Measurements from ENCODE around the gene BTRC. TPM values are rescaled to one million over a fixed set of nuclear protein-coding genes. Genes with fewer than 3 reads are reported as not detected.

BTRC gene
- polyA plus RNA-seq, 2 donors: 5.7 to 6.3 TPM

DNA sequence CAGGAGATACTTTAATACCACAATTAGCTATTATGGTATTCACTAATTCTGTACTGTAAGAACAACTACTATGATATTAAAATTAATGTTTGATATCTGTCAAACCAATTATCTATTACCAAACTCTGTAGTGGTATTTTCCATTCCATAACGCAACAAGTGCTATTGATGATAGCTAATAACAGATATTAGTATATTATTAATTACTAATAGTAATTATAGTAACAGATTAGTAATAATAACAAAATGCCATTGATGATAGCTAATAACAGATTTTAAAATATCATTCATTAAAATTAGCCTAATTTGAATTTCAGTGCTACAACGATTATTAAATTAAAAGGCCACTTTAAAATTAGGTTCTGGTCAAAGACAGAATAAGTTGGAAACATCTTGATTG is 93.5 kb downstream of the BTRC start:
- H3K4me1 ChIP-seq (ENCODE audit: control insufficient read depth in 2 of 2, insufficient read depth in 2 of 2, low read length in 1 of 2): no peaks in the 10 kb centered on the region
- H3K9me3 ChIP-seq (ENCODE audit: control insufficient read depth in 2 of 2, insufficient read depth in 1 of 2, low read depth in 1 of 2, low read length in 1 of 2): no peaks in the 10 kb centered on the region
- WGBS, 2 donors: 98 to 99% methylated on average over 2 of the region's 2 CpGs
- H3K4me3 ChIP-seq (ENCODE audit: low read depth in 1 of 2, low read length in 2 of 2): no peak overlapping the region
- H3K27ac ChIP-seq (ENCODE audit: low read depth in 2 of 2, low read length in 1 of 2): no peak overlapping the region
- H3K36me3 ChIP-seq (ENCODE audit: control insufficient read depth in 2 of 2, insufficient read depth in 2 of 2, low read length in 1 of 2): no peaks in the 10 kb centered on the region
- no peaks in the 10 kb centered on the region for H3K27me3 ChIP-seq (ENCODE audit: control insufficient read depth in 1 of 2, insufficient read depth in 2 of 2, low read length in 2 of 2)

DNA sequence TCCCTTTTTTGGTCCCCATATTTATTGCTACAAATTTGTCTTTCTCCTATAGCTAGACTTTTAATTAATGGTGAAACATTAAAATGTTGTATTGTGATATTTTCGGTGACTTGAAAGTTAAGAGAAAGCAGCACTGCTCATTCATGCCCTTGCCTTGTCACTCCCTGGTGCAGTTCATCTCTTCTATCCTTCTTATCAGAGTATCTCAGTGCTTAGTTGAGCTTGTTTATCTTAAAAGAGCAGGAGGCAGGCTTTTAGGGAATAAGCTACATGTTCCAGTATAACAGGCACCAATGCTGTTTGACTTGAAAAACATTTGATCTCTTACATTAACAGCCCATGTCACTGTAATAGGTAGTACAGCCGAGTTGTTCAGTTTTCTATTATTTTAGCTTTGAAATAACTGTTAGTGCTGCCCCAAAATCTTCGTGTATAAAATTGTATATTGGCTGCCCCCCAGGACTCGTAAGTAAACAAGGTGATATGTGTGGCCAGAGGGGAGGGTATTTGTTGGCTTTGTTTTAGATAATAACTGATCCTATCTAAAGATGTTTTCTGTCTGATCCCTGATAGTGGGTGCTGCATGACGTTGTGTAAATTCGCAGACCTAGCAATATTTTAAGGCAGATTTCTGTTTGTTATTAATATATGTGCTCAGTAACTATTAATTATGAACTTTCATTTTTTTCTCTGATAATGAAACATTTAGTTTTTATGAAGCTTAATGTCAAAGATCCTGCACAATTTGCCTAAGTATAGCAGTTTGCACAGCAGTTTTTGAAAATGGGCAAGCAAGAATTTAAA is 96.5 kb downstream of the BTRC start:
- H3K27ac ChIP-seq (ENCODE audit: low read depth in 2 of 2, low read length in 1 of 2): no peak overlapping the region
- WGBS, 2 donors: 81 to 89% methylated on average over 6 of the region's 6 CpGs
- no peaks in the 10 kb centered on the region for H3K4me1 ChIP-seq (ENCODE audit: control insufficient read depth in 2 of 2, insufficient read depth in 2 of 2, low read length in 1 of 2)
- H3K27me3 ChIP-seq (ENCODE audit: control insufficient read depth in 1 of 2, insufficient read depth in 2 of 2, low read length in 2 of 2): no peaks in the 10 kb centered on the region
- H3K4me3 ChIP-seq (ENCODE audit: low read depth in 1 of 2, low read length in 2 of 2): no peak overlapping the region
- no peaks in the 10 kb centered on the region for H3K9me3 ChIP-seq (ENCODE audit: control insufficient read depth in 2 of 2, insufficient read depth in 1 of 2, low read depth in 1 of 2, low read length in 1 of 2)
- H3K36me3 ChIP-seq (ENCODE audit: control insufficient read depth in 2 of 2, insufficient read depth in 2 of 2, low read length in 1 of 2): no peaks in the 10 kb centered on the region

DNA sequence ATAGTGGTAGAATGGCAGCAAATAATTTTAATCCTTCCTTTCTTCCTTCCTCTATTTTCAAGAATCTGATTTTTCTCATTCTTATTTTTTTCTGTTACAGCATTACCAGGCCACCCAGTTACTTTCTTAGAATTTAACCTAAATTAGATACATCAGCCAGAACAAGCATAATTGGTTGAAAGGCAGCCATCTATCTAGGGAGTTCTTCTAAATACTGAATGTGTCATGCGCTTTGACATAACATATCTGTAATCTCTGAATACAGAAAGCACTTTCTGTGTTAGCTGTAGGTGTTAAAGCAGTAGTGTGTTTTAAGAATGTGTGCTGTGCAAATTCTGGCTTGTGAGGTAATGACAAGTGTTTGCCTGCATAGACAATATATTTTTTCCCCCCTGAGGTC is 97.3 kb downstream of the BTRC start:
- Histone ChIP-seq H3K4me1 (ENCODE audit: control insufficient read depth in 2 of 2, insufficient read depth in 2 of 2, low read length in 1 of 2) (no peaks in the 10 kb centered on the region), H3K9me3 (ENCODE audit: control insufficient read depth in 2 of 2, insufficient read depth in 1 of 2, low read depth in 1 of 2, low read length in 1 of 2) (no peaks in the 10 kb centered on the region), H3K4me3 (ENCODE audit: low read depth in 1 of 2, low read length in 2 of 2) (no peak overlapping the region), H3K27me3 (ENCODE audit: control insufficient read depth in 1 of 2, insufficient read depth in 2 of 2, low read length in 2 of 2) (no peaks in the 10 kb centered on the region), H3K27ac (ENCODE audit: low read depth in 2 of 2, low read length in 1 of 2) (peak overlapping the region in 1 of 2 donors; percentile 10), H3K36me3 (ENCODE audit: control insufficient read depth in 2 of 2, insufficient read depth in 2 of 2, low read length in 1 of 2) (no peaks in the 10 kb centered on the region)
- 97 to 98% methylated on average over 1 of the region's 1 CpG for WGBS, 2 donors

DNA sequence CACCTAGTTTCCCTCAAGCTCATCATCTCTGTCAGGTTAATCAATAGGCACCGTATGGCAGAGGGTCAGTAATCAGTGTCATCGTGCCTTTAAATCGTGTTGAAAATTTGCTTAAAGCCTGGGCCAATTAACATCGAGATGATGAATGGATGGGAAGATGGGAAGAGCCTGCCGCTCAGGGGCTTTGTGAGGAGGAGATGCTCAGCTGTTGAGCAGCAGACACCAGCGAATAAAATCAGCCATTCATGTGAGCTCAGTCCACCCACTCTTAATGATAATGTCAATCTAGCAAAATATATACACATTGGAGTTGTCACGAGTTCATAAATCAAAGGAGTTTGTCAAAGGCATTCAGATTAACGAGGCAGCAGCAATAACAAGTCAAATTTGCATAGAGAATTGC is 97.7 kb downstream of the BTRC start:
- 77 to 80% methylated on average over 8 of the region's 8 CpGs for WGBS, 2 donors
- H3K4me1 ChIP-seq (ENCODE audit: control insufficient read depth in 2 of 2, insufficient read depth in 2 of 2, low read length in 1 of 2): no peaks in the 10 kb centered on the region
- H3K4me3 ChIP-seq (ENCODE audit: low read depth in 1 of 2, low read length in 2 of 2): no peak overlapping the region
- no peaks in the 10 kb centered on the region for H3K27me3 ChIP-seq (ENCODE audit: control insufficient read depth in 1 of 2, insufficient read depth in 2 of 2, low read length in 2 of 2)
- H3K27ac ChIP-seq (ENCODE audit: low read depth in 2 of 2, low read length in 1 of 2): peak overlapping the region in 1 of 2 donors; percentile 10
- no peaks in the 10 kb centered on the region for H3K36me3 ChIP-seq (ENCODE audit: control insufficient read depth in 2 of 2, insufficient read depth in 2 of 2, low read length in 1 of 2)
- no peaks in the 10 kb centered on the region for H3K9me3 ChIP-seq (ENCODE audit: control insufficient read depth in 2 of 2, insufficient read depth in 1 of 2, low read depth in 1 of 2, low read length in 1 of 2)

DNA sequence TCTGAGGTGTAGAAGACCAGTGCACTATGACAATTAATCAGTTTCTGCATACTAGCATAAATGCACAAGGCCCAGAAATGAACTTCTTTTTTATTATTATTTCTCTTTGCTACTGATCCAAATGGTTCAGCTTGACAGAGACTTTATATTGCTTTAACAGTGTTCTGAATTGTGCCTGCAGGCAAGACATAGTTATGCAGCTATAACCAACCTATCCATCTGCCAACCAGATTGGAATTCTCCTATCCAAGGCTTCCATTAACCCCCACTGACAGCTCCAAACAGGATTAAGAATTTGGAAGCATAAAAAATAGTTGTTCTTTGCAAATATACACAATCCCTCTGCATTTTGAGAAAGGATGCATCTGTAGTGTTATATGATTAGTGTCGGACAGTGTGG is 98.2 kb downstream of the BTRC start:
- WGBS, 2 donors: 96 to 100% methylated on average over 1 of the region's 1 CpG
- Histone ChIP-seq H3K36me3 (ENCODE audit: control insufficient read depth in 2 of 2, insufficient read depth in 2 of 2, low read length in 1 of 2) (no peaks in the 10 kb centered on the region), H3K27me3 (ENCODE audit: control insufficient read depth in 1 of 2, insufficient read depth in 2 of 2, low read length in 2 of 2) (no peaks in the 10 kb centered on the region), H3K9me3 (ENCODE audit: control insufficient read depth in 2 of 2, insufficient read depth in 1 of 2, low read depth in 1 of 2, low read length in 1 of 2) (no peaks in the 10 kb centered on the region), H3K4me3 (ENCODE audit: low read depth in 1 of 2, low read length in 2 of 2) (no peak overlapping the region), H3K27ac (ENCODE audit: low read depth in 2 of 2, low read length in 1 of 2) (no peak overlapping the region), H3K4me1 (ENCODE audit: control insufficient read depth in 2 of 2, insufficient read depth in 2 of 2, low read length in 1 of 2) (no peaks in the 10 kb centered on the region)

DNA sequence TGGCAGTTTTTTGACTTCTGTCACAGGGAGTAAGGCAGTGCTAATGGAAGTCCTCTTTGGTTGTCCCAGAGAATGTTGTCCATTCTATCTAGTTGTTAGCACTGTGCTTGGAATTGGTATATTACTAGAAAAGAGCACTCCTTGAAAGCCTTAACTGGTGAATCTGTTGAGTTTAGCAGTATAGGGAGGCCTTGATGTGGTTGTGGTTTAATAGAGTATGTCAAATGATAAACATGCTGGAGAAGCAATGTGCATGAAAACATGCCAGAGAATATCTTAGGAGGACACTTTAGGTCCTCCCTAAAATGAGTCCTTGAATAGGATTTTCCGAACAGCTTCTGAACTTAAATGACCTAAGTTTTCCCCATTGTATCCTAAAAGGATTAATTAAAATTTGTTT is 98.6 kb downstream of the BTRC start:
- WGBS, 2 donors: 95 to 97% methylated on average over 1 of the region's 1 CpG
- Histone ChIP-seq H3K27ac (ENCODE audit: low read depth in 2 of 2, low read length in 1 of 2) (no peak overlapping the region), H3K4me3 (ENCODE audit: low read depth in 1 of 2, low read length in 2 of 2) (no peak overlapping the region), H3K9me3 (ENCODE audit: control insufficient read depth in 2 of 2, insufficient read depth in 1 of 2, low read depth in 1 of 2, low read length in 1 of 2) (no peaks in the 10 kb centered on the region), H3K4me1 (ENCODE audit: control insufficient read depth in 2 of 2, insufficient read depth in 2 of 2, low read length in 1 of 2) (no peaks in the 10 kb centered on the region), H3K36me3 (ENCODE audit: control insufficient read depth in 2 of 2, insufficient read depth in 2 of 2, low read length in 1 of 2) (no peaks in the 10 kb centered on the region), H3K27me3 (ENCODE audit: control insufficient read depth in 1 of 2, insufficient read depth in 2 of 2, low read length in 2 of 2) (no peaks in the 10 kb centered on the region)

DNA sequence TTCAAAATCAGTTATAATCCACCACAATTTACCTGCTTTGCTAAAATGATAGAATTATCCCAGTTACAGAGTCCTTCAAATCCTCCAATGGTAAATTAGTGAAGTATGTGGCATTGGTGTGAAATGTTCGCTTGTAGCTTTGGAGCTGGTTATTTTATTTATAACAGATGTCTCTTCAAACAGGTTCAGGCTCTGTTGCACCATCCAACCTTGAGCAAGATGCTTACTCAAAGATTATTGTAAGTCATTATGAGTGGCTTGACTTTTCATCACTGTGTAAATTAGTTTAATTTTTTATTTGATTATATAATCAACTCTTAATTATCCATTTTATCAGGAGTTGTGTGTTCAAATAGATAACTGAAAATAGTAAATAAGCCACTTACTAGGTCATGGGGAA is 99.4 kb downstream of the BTRC start:
- Histone ChIP-seq H3K4me1 (ENCODE audit: control insufficient read depth in 2 of 2, insufficient read depth in 2 of 2, low read length in 1 of 2) (no peaks in the 10 kb centered on the region), H3K9me3 (ENCODE audit: control insufficient read depth in 2 of 2, insufficient read depth in 1 of 2, low read depth in 1 of 2, low read length in 1 of 2) (no peaks in the 10 kb centered on the region), H3K4me3 (ENCODE audit: low read depth in 1 of 2, low read length in 2 of 2) (no peak overlapping the region), H3K36me3 (ENCODE audit: control insufficient read depth in 2 of 2, insufficient read depth in 2 of 2, low read length in 1 of 2) (no peaks in the 10 kb centered on the region), H3K27me3 (ENCODE audit: control insufficient read depth in 1 of 2, insufficient read depth in 2 of 2, low read length in 2 of 2) (no peaks in the 10 kb centered on the region), H3K27ac (ENCODE audit: low read depth in 2 of 2, low read length in 1 of 2) (no peak overlapping the region)
- WGBS, 2 donors: 87 to 94% methylated on average over 1 of the region's 1 CpG

DNA sequence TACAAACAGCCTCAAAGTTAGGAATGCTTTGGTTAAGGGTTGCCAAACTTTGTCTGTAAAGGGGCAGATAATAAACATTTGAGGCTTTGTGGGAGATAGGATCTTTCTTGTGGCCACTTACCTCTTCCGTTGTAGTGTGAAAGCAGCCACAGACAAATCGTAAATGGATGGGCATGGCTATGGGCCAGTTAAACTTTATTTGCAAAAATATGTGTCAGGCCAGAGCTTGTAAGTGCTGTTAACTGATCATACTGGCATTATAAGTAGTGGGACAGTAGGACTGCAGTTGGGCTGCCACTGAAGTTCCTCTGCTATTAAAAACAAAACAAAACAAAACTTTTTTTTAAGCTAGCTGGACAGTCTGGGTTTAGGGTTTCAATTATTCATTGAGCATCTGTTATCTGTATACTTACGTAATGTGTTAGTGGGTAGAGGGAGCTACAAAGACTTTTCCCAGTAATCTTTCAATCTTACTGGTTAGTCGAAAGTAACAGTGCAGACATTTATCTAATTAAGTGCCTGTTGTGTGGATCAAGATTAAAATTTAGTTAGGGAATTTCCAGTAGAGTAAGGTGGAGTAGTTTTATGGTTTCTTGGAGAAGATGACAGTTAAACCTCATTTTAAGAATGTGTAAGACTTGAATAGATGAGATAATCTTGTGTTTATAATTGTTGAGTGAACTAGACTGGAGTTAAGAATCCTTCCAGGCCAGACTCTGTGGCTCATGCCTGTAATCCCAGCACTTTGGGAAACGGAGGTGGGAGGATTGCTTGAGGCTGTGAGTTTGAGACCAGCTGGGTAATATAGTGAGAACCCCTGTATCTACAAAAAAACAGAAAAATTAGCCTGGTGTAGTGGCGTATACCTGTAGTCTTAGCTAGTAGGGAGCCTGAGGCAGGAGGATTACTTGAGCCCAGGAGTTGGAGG is 100.1 kb downstream of the BTRC start:
- Histone ChIP-seq H3K27me3 (ENCODE audit: control insufficient read depth in 1 of 2, insufficient read depth in 2 of 2, low read length in 2 of 2) (no peaks in the 10 kb centered on the region), H3K4me3 (ENCODE audit: low read depth in 1 of 2, low read length in 2 of 2) (no peak overlapping the region), H3K9me3 (ENCODE audit: control insufficient read depth in 2 of 2, insufficient read depth in 1 of 2, low read depth in 1 of 2, low read length in 1 of 2) (no peaks in the 10 kb centered on the region), H3K27ac (ENCODE audit: low read depth in 2 of 2, low read length in 1 of 2) (no peak overlapping the region), H3K36me3 (ENCODE audit: control insufficient read depth in 2 of 2, insufficient read depth in 2 of 2, low read length in 1 of 2) (no peaks in the 10 kb centered on the region), H3K4me1 (ENCODE audit: control insufficient read depth in 2 of 2, insufficient read depth in 2 of 2, low read length in 1 of 2) (no peaks in the 10 kb centered on the region)
- 73 to 76% methylated on average over 6 of the region's 6 CpGs for WGBS, 2 donors

DNA sequence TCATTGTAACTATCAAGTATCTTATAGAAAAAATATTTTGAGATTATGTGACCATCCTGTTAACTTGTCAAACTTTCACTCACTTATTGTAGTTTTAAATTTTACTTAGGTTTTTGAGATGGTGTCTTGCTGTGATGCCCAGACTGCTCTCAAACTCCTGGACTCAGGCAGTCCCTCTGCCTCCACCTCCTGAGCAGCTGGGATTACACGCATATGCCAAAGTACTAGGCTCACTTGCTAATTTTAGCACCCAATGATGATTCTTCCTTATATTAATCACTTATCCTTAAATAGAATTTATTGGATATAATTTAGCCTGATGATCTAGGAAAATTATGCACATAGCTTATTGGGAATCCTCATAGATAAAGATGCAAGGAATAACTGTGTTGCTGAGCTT is 104.9 kb downstream of the BTRC start:
- Histone ChIP-seq H3K36me3 (ENCODE audit: control insufficient read depth in 2 of 2, insufficient read depth in 2 of 2, low read length in 1 of 2) (no peaks in the 10 kb centered on the region), H3K27ac (ENCODE audit: low read depth in 2 of 2, low read length in 1 of 2) (no peak overlapping the region), H3K4me3 (ENCODE audit: low read depth in 1 of 2, low read length in 2 of 2) (no peak overlapping the region), H3K27me3 (ENCODE audit: control insufficient read depth in 1 of 2, insufficient read depth in 2 of 2, low read length in 2 of 2) (no peaks in the 10 kb centered on the region), H3K4me1 (ENCODE audit: control insufficient read depth in 2 of 2, insufficient read depth in 2 of 2, low read length in 1 of 2) (no peaks in the 10 kb centered on the region), H3K9me3 (ENCODE audit: control insufficient read depth in 2 of 2, insufficient read depth in 1 of 2, low read depth in 1 of 2, low read length in 1 of 2) (no peaks in the 10 kb centered on the region)
- 86 to 88% methylated on average over 1 of the region's 1 CpG for WGBS, 2 donors
